GM19372 (cell line): ENCODE data around the gene GYS2.
"Not testable (repeated sequence)": the region's sequence is repeated elsewhere in the genome, so short reads cannot be mapped to it uniquely, and the experiment has no call there.

Experiments used
- ATAC-seq: cut with Tn5 transposase; IDR thresholded peaks from one replicate; pipeline ENCODE4 v1.9.1; 2021; ENCODE audit warnings: mild to moderate bottlenecking, low read depth, moderate library complexity; ENCODE audit not compliant: unreplicated experiment

The GYS2 gene

GRCh38 chr12:21606175-21606574, 1.5 kb upstream of the GYS2 start:
- ATAC-seq: no peak

DNA sequence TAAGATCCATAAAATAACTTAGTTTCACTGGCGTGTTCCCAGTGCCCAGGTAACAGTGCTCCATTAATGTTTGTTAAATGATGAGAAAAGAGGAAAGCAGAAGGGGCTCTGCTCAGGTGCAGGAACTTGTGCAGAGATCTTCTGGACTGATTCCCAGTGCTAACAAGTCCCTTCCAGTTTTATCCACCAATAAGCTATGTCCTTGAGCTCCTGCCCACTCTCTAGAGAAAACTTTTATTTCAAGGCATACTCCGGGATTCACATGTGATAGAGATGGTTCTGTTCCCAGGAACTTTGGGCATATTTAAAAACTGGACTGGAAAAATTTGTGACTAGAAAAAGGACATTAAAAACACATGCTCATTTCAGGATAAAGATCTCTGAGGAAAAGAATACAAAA, 1.9 kb downstream of the GYS2 start:
- no peak for ATAC-seq

DNA sequence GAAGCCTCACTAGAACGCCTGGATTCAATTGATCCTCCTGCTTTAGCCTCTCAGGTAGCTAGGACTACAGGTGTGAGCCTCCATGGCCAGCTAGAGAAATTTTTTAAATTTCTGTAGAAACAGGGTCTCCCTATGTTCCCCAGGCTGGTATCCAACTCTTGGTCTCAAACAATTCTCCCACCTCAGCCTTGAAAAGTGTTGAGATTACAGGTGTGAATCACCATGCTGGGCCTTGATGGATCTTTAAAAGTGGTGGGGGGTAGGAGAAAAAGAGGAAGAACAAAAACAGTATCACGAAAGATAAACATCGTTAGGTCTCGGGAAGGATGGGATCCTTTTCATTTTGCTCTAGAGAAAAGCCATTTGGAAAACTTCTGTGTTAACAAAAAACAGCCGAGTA, 4.5 kb downstream of the GYS2 start:
- no peak for ATAC-seq

- ATAC-seq: no peak
Measured at GRCh38 chr12:21599143-21599999, 5.3 kb downstream of the GYS2 start.

DNA sequence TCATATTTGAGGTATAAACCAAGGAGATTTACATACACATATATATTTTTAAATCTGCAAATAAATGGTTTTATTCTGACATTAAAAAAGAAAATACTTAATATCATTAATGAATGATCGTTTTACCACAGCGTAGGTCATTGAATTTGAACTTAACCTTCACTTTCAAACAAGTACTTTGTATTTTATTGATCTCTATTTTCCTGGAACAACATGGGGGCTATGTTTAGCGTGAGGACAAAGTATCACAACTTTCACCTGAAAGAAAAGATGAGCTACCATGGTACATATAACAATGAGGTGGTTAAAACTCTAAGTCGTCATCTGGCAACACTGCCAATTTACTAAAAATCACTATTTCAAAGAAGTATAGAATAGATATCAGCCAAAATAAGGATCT, 6.0 kb downstream of the GYS2 start:
- no peak for ATAC-seq

DNA sequence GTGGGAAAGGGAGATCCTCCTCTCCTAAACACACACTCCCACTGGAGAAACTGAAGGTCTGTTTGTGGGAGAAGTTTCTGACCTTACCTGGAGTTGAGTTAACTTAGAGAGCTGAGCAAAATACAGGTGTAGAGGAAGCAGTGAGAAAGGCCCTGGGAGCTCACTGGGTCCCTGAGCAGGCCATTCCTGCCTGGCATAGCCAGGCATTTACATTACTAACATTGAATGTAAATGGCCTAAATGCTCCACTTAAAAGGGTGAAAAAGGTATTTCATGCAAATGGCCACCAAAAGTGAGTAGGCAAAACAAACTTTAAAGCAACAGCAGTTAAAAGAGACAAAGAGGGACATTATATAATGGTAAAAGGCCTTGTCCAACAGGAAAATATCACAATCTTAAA, 9.3 kb downstream of the GYS2 start:
- not testable (repeated sequence) for ATAC-seq

- no peak for ATAC-seq
Measured at GRCh38 chr12:21585485-21585884, 19.2 kb downstream of the GYS2 start.

DNA sequence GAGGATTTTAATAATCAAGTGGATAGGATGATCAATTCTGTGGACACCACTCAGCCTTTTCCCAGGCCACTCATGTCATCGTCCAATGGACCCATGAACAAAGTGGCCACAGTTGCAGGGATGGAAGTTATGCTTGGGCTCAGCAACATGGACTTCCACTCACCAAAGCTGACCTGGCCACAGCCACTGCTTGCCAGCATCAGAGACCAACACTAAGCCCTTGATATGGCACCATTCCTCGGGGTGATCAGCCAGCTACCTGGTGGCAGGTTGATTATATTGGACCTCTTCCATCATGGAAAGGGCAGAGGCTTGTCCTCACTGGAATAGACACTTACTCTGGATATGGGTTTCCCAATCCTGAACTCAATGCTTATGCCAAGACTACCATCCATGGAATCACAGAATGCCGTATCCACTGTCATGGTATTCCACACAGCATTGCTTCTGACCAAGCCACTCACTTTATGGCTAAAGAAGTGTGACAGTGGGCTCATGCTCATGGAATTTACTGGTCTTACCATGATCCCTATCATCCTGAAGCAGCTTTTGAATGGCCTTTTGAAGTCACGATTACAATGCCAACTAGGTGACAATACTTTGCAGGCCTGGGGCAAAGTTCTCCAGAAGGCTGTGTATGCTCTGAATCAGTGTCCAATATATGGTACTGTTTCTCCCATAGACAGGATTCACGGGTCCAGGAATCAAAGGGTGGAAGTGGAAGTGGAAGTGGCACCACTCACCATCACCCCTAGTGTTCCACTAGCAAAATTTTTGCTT, 20.1 kb downstream of the GYS2 start:
- ATAC-seq: not testable (repeated sequence)

- ATAC-seq: no peak
Measured at GRCh38 chr12:21583587-21583986, 21.1 kb downstream of the GYS2 start.

- no peak for ATAC-seq
Measured at GRCh38 chr12:21580748-21581516, 23.7 kb downstream of the GYS2 start.

DNA sequence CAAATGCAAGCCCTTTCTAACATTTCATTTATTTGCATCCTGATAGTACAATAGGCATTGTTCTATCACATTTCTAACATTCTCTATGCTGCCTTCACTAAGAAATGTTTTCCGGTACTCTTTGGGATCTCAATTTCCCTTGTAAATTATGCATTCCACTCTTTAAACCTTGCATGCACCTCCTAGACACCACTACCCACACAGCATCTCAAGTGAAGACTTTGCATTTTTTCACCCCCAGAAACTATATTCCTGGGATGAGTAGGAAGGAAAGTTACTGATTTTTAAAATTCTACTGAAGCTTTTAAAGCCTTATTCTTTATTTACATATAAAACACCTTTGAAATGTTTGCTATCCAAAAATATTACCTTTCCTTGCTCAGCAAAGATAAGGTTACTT, 27.1 kb downstream of the GYS2 start:
- no peak for ATAC-seq

DNA sequence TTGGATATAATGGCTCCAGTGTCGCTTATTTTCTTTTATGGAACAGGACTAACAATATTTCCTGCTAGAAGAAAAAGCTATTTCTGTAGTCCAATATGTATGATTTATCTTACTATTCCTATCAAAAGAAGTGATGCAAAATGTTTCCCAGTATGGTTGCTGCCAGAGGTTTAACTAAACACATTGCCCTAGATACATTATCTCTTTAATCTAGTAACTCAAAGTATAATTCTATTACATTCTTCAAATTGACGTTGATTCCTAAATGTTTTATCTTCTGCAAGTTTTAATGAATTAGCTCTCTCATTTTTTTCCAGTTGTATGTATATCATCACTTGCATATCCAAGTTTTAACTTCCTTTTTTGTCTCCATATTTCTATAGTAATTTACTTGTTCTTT, 28.2 kb downstream of the GYS2 start:
- no peak for ATAC-seq

DNA sequence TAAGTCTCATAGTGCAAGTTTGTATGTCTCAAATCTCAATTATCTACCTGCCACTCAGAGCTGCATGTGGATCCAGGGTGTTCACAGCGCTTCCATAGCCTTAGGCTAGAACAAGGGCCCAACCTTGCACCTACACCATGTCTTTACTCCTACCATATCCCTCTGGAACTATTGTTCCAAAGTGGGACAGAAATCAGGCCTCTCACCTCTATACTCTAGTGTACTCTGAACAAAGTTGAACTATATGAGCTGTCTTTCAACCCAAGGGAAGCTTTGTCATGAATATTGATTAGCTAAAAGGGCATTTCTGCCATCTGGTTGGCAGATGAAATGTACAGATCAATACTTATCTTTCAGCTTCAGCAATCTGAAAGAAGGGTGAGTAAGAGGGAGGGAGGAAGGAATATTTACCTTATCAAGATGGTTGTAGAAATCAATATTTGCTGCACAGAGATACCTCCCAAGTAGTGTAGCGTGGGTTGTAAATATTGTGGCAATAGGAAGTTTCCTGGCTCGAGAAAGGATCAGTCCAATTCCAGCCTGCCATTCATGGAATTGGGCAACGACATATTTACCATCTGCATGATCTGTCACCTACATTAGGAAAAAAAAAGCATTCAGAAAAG, 30.8 kb downstream of the GYS2 start:
- no peak for ATAC-seq

- ATAC-seq: no peak
Measured at GRCh38 chr12:21571046-21571445, 33.6 kb downstream of the GYS2 start.

GRCh38 chr12:21568115-21568514, 36.5 kb downstream of the GYS2 start:
- no peak for ATAC-seq

GRCh38 chr12:21566907-21567394, 37.7 kb downstream of the GYS2 start:
- ATAC-seq: no peak

DNA sequence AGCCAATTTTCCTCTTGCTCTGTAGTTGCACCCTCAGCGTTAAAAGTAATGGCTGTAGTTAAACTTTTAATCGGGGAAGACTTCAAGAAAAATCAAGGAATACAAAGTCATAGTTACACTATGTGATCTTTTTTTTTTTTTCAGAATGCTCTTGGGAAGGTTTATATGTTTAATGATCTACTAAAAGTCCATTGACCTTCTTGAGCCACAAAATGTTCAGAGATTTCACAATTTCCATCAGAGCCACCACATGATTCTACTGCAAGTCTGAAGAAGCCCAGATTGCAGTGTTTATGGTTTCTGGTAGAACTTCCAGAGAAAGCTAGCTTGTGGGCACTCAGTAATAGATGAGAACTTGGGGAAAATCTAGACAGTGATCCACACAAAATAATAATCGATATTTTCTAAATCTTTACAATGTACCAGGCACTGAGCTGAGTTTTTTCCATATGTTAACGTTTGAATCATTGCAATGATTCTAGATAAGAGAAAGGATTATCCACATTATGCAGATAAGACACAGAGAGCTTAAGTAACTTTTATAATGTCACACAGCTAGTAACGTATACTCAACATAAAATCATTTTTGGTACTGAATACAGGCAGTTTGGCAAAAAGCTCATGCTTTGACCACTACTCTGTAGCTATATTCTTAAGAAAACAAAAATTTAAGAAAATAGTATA, 38.3 kb downstream of the GYS2 start:
- ATAC-seq: no peak

- ATAC-seq: no peak
Measured at GRCh38 chr12:21562859-21563258, 41.8 kb downstream of the GYS2 start.

DNA sequence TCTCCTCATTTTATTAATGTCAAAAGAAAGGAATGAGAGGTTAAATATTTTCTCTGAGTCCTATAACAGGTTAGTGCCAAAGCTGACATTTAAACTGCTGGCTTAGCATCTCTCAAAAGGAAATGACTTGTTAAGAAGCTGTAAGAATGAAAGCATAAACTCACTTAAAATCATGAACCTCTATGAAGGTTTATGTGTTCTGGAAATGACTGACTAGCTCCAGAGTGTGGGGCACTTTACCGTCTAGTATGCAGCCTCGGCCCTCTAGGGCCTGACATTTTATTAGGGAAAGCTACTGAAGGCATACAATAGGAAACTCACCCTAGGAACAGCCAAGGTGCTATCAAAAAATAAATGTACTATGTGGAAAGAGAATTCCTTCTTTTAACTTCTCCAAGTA, 43.5 kb downstream of the GYS2 start:
- no peak for ATAC-seq
